ENCODE results near the gene HCN2. TPM values are rescaled to one million over a fixed set of nuclear protein-coding genes. Genes with fewer than 3 reads are reported as not detected.

The HCN2 gene
- total and polyA plus RNA-seq, 9 of the 15 experiments (the other 6 are each of a cell fraction or from before 2014, with no cell fraction given), result 0.29 to 4.2 (median 0.82) TPM; not detected in 2

DNA sequence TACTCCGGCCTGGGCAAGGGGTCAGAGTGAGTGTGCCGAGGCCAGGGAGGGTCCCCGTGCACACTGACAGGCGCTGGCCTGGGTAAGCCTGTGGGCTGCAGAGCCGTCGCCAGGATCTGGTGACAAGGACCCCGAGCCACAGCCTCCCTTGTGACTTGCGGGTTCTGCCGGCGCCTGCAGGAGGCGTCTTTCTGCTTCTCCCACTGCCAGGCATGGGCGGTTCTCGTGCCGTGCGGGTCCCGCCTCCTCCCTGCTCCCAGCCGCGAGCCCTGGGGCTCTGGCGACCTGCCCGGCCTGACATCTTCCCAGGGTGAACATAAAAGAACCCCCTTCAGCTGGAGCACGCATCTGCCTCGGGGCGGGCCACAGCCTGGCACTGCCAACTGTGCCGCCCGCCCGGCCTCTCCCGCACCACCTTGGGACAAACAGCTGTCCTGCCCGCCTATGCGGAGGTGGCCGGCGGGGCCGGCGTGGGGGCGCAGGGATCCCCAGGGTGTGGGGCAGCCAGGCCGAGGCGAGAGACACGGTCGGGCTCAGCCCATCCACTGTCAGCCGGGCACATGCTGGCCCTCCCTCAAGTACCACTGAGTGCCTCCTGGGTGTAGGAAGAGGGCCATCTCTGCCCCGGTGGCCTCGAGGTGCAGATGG lies 1.5 kb upstream of the HCN2 start (continued):
- TF ChIP-seq, protein P1, sequence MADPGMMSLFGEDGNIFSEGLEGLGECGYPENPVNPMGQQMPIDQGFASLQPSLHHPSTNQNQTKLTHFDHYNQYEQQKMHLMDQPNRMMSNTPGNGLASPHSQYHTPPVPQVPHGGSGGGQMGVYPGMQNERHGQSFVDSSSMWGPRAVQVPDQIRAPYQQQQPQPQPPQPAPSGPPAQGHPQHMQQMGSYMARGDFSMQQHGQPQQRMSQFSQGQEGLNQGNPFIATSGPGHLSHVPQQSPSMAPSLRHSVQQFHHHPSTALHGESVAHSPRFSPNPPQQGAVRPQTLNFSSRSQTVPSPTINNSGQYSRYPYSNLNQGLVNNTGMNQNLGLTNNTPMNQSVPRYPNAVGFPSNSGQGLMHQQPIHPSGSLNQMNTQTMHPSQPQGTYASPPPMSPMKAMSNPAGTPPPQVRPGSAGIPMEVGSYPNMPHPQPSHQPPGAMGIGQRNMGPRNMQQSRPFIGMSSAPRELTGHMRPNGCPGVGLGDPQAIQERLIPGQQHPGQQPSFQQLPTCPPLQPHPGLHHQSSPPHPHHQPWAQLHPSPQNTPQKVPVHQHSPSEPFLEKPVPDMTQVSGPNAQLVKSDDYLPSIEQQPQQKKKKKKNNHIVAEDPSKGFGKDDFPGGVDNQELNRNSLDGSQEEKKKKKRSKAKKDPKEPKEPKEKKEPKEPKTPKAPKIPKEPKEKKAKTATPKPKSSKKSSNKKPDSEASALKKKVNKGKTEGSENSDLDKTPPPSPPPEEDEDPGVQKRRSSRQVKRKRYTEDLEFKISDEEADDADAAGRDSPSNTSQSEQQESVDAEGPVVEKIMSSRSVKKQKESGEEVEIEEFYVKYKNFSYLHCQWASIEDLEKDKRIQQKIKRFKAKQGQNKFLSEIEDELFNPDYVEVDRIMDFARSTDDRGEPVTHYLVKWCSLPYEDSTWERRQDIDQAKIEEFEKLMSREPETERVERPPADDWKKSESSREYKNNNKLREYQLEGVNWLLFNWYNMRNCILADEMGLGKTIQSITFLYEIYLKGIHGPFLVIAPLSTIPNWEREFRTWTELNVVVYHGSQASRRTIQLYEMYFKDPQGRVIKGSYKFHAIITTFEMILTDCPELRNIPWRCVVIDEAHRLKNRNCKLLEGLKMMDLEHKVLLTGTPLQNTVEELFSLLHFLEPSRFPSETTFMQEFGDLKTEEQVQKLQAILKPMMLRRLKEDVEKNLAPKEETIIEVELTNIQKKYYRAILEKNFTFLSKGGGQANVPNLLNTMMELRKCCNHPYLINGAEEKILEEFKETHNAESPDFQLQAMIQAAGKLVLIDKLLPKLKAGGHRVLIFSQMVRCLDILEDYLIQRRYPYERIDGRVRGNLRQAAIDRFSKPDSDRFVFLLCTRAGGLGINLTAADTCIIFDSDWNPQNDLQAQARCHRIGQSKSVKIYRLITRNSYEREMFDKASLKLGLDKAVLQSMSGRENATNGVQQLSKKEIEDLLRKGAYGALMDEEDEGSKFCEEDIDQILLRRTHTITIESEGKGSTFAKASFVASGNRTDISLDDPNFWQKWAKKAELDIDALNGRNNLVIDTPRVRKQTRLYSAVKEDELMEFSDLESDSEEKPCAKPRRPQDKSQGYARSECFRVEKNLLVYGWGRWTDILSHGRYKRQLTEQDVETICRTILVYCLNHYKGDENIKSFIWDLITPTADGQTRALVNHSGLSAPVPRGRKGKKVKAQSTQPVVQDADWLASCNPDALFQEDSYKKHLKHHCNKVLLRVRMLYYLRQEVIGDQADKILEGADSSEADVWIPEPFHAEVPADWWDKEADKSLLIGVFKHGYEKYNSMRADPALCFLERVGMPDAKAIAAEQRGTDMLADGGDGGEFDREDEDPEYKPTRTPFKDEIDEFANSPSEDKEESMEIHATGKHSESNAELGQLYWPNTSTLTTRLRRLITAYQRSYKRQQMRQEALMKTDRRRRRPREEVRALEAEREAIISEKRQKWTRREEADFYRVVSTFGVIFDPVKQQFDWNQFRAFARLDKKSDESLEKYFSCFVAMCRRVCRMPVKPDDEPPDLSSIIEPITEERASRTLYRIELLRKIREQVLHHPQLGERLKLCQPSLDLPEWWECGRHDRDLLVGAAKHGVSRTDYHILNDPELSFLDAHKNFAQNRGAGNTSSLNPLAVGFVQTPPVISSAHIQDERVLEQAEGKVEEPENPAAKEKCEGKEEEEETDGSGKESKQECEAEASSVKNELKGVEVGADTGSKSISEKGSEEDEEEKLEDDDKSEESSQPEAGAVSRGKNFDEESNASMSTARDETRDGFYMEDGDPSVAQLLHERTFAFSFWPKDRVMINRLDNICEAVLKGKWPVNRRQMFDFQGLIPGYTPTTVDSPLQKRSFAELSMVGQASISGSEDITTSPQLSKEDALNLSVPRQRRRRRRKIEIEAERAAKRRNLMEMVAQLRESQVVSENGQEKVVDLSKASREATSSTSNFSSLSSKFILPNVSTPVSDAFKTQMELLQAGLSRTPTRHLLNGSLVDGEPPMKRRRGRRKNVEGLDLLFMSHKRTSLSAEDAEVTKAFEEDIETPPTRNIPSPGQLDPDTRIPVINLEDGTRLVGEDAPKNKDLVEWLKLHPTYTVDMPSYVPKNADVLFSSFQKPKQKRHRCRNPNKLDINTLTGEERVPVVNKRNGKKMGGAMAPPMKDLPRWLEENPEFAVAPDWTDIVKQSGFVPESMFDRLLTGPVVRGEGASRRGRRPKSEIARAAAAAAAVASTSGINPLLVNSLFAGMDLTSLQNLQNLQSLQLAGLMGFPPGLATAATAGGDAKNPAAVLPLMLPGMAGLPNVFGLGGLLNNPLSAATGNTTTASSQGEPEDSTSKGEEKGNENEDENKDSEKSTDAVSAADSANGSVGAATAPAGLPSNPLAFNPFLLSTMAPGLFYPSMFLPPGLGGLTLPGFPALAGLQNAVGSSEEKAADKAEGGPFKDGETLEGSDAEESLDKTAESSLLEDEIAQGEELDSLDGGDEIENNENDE (IDR thresholded peaks at IDR 0.05; ENCODE audit: low read depth, low read length), result no peak
- TF ChIP-seq, protein P2, sequence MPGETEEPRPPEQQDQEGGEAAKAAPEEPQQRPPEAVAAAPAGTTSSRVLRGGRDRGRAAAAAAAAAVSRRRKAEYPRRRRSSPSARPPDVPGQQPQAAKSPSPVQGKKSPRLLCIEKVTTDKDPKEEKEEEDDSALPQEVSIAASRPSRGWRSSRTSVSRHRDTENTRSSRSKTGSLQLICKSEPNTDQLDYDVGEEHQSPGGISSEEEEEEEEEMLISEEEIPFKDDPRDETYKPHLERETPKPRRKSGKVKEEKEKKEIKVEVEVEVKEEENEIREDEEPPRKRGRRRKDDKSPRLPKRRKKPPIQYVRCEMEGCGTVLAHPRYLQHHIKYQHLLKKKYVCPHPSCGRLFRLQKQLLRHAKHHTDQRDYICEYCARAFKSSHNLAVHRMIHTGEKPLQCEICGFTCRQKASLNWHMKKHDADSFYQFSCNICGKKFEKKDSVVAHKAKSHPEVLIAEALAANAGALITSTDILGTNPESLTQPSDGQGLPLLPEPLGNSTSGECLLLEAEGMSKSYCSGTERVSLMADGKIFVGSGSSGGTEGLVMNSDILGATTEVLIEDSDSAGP (CRISPR knock-in tag; IDR thresholded peaks at IDR 0.05), result no peak
- TF ChIP-seq, protein P3, sequence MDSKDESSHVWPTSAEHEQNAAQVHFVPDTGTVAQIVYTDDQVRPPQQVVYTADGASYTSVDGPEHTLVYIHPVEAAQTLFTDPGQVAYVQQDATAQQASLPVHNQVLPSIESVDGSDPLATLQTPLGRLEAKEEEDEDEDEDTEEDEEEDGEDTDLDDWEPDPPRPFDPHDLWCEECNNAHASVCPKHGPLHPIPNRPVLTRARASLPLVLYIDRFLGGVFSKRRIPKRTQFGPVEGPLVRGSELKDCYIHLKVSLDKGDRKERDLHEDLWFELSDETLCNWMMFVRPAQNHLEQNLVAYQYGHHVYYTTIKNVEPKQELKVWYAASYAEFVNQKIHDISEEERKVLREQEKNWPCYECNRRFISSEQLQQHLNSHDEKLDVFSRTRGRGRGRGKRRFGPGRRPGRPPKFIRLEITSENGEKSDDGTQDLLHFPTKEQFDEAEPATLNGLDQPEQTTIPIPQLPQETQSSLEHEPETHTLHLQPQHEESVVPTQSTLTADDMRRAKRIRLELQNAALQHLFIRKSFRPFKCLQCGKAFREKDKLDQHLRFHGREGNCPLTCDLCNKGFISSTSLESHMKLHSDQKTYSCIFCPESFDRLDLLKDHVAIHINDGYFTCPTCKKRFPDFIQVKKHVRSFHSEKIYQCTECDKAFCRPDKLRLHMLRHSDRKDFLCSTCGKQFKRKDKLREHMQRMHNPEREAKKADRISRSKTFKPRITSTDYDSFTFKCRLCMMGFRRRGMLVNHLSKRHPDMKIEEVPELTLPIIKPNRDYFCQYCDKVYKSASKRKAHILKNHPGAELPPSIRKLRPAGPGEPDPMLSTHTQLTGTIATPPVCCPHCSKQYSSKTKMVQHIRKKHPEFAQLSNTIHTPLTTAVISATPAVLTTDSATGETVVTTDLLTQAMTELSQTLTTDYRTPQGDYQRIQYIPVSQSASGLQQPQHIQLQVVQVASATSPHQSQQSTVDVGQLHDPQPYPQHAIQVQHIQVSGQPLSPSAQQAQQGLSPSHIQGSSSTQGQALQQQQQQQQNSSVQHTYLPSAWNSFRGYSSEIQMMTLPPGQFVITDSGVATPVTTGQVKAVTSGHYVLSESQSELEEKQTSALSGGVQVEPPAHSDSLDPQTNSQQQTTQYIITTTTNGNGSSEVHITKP (IDR thresholded peaks at IDR 0.05; ENCODE audit: partially characterized antibody), result no peak
- TF ChIP-seq, protein P4, sequence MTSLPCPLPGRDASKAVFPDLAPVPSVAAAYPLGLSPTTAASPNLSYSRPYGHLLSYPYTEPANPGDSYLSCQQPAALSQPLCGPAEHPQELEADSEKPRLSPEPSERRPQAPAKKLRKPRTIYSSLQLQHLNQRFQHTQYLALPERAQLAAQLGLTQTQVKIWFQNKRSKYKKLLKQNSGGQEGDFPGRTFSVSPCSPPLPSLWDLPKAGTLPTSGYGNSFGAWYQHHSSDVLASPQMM (CRISPR knock-in tag; IDR thresholded peaks at IDR 0.05), result no peak
- TF ChIP-seq, protein P5, sequence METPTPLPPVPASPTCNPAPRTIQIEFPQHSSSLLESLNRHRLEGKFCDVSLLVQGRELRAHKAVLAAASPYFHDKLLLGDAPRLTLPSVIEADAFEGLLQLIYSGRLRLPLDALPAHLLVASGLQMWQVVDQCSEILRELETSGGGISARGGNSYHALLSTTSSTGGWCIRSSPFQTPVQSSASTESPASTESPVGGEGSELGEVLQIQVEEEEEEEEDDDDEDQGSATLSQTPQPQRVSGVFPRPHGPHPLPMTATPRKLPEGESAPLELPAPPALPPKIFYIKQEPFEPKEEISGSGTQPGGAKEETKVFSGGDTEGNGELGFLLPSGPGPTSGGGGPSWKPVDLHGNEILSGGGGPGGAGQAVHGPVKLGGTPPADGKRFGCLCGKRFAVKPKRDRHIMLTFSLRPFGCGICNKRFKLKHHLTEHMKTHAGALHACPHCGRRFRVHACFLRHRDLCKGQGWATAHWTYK (CRISPR knock-in tag; IDR thresholded peaks at IDR 0.05), result no peak
- TF ChIP-seq ZNF561 (CRISPR knock-in tag; conservative IDR thresholded peaks at IDR 0.05) (no peak), RNF2 (IDR thresholded peaks at IDR 0.05) (no peak), SREBF2 (CRISPR knock-in tag; IDR thresholded peaks at IDR 0.05) (no peak)
